OCI-LY1 (cell line): ENCODE results near the gene DYNLL2.

Experiments
- CTCF ChIP-seq: fragments of 200-600 bp; sonication (generic), shearing (Covaris generic); IDR thresholded peaks from 2 replicates; pipeline ENCODE4 v1.5.1; 2017; ENCODE audit warnings: mild to moderate bottlenecking, antibody characterized with exemption, low read length, moderate library complexity, mixed read lengths
- EZH2 ChIP-seq: fragments of 200-600 bp; sonication (generic), shearing (Covaris generic); IDR thresholded peaks from 2 replicates; pipeline ENCODE4 v1.8.0; 2017; ENCODE audit warnings: borderline replicate concordance, mixed run types, mild to moderate bottlenecking, antibody characterized with exemption, low read length, moderate library complexity, mixed read lengths

- no peak for TF ChIP-seq CTCF
- TF ChIP-seq EZH2: no peak
Measured at GRCh38 chr17:58054641-58055040, 28.6 kb upstream of the DYNLL2 start.
